HG02885 (cell line): ENCODE data around the gene TRMT10B.
A peak's percentile ranks its signal among the peaks of the same experiment; 100 is the strongest.

ENCODE experiments used
- ATAC-seq: cut with Tn5 transposase; IDR thresholded peaks from one replicate; pipeline ENCODE4 v1.9.1; 2021; ENCODE audit warnings: mild to moderate bottlenecking; ENCODE audit not compliant: unreplicated experiment, poor library complexity

The TRMT10B gene, protein sequence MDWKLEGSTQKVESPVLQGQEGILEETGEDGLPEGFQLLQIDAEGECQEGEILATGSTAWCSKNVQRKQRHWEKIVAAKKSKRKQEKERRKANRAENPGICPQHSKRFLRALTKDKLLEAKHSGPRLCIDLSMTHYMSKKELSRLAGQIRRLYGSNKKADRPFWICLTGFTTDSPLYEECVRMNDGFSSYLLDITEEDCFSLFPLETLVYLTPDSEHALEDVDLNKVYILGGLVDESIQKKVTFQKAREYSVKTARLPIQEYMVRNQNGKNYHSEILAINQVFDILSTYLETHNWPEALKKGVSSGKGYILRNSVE

DNA sequence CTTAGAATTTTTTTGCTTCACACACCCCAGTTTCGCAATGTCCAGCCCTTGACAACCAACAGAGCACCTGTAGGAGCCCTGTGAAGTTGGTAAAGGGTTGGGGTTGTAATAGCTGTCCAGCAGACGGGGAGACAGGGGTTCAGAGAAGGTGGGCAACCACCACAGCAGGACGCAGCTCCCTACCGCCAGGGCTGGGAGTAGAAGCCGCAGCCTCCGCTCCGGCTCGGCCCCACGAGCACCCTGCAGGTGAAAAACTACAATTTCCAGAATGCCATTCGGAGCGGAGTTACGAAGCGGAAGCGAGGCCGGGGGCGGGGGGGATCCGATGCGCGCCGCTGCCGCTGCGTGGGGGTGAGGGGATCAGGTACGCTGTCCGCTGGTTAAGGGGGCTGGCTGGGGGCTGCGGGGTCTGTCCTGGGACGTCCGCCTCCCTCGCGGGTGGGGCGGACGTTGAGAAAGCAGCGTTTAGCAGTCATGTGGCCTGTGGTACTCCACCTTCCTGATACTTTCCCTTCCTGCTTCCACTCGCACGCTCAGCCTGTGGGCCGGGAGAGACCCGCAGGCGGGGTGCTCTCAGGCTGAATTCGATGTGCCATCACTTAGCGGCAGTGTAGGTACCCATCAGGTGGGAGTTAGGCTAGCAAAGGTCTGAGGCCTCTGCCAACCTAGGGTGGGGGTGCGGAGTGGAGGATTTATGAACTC, at the start of gene TRMT10B:
TSS of gene TRMT10B (plus strand) at position 317 of the 702 bp plus-strand sequence. CDS start 8,127 bp downstream, outside the sequence.
- ATAC-seq: peak; percentile 93

DNA sequence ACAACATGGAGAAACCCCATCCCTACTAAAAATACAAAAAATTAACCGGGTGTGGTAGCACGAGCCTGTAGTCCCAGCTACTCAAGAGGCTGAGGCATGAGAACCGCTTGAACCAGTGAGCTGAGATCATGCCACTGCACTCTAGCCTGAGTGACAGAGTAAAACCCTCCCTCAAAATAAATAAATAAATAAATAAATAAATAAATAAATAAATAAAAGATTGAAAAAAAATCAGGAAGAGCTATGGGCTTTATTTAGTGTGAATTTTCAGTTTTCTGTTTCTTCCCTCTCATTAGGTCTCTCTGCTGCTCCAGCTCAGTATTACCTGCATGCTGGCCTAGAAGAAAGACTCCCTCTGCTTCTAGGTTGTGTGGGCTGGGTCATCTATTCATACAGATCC, 47.8 kb upstream of the TRMT10B start:
- no peak for ATAC-seq

DNA sequence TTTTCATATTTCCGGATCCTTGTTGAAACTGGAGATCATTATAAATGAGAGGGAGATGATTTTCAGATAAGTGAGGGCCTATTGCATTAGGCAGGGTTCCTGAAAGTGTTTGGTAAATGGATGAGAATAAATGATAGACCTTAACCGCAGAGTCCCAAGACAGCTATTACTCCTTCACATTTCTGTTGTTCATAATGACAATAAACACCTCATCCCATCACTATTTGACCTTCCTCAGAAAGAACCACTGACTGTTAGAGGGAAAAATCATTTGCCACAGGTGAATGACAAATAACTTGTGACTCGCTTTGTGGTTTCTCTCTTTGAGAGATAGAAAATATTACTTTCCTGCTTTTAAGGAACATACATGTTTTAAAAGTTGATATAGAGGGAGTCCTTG, 47.3 kb upstream of the TRMT10B start:
- no peak for ATAC-seq

GRCh38 chr9:37707748-37708147, 45.9 kb upstream of the TRMT10B start:
- no peak for ATAC-seq

- no peak for ATAC-seq
Measured at GRCh38 chr9:37710046-37710445, 43.6 kb upstream of the TRMT10B start.

GRCh38 chr9:37715260-37715659, 38.3 kb upstream of the TRMT10B start:
- ATAC-seq: no peak

DNA sequence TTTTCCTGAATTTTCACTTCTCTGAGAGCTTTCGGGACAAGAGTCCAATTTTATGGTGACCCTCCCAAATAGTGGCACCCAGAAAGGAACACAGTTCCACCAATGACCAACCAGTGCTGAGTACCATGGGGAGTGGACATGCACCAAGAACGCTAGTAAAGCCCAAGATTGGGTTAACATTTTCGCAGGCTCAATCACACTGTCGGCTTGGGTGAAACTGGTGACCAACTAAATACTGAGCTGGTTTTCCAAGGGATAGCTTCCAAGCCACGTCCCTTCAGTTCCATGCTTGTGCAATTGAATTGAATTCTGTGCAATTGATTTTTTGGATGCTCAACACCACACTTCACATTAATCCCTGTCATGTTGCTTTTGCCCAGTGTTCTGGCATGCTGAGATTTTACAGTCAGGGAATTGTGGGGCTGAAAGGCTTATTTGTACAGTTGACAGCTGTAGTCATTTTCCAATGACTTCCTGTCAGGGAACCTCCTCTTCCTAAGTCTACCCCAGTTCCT, 37.6 kb upstream of the TRMT10B start:
- ATAC-seq: no peak

DNA sequence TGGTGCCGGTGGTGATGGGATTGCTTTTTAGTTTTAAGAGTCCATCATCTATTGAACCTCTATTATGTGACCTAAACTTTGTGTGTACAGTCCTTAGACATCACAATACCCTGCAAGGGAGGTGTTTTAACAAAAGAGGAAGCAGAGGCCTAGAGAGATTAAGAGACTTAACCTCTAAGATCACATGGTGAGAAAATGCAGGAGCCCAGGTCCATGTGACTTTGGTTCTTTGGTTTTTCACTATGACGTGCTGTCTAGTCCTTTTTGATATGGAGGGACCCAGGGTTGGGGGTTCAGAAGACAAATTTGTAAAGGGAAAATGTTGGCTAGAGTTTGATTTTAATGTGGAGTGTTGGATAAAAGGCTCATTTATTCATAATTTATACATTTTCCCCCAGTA, 34.1 kb upstream of the TRMT10B start:
- no peak for ATAC-seq

DNA sequence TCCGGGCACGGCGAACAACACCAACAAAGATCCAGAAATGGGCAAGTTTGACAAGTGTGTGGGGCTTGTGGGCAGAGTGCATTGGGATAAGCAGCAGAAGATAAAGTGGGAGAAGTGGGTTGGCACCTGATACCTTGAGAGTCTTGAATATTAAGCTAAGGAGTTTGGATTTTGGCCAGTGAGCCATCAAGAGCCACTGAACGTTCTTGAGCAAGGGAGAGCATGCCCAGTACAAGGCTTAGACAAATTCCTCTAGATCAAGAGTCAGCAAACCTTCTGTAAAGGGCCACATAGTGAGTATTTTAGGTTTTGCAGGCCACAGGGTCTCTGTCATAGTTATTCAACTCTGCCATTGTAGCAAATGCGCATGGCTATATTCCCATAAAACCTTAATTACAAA, 26.6 kb upstream of the TRMT10B start:
- no peak for ATAC-seq

GRCh38 chr9:37729499-37729898, 24.1 kb upstream of the TRMT10B start:
- ATAC-seq: no peak

- ATAC-seq: no peak
Measured at GRCh38 chr9:37730256-37730655, 23.3 kb upstream of the TRMT10B start.

DNA sequence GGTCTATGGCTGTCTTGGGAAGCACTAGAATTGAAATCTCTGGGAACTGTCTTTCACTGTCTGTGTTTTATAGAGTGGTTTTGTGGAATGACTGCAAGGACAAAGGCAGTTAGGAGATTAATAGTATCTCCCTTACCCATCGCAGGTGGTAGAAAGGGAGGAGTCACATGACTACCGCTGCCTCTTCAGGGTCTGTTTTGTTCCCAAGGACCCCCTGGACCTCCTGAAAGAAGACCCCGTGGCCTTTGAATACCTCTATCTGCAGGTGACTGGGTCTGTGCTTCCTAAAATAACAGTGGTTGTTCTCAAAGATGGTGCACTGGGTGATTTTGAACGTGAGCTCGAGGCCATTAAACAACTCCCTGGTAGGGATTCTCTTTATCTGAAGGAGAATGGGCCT, 22.8 kb upstream of the TRMT10B start:
- no peak for ATAC-seq

DNA sequence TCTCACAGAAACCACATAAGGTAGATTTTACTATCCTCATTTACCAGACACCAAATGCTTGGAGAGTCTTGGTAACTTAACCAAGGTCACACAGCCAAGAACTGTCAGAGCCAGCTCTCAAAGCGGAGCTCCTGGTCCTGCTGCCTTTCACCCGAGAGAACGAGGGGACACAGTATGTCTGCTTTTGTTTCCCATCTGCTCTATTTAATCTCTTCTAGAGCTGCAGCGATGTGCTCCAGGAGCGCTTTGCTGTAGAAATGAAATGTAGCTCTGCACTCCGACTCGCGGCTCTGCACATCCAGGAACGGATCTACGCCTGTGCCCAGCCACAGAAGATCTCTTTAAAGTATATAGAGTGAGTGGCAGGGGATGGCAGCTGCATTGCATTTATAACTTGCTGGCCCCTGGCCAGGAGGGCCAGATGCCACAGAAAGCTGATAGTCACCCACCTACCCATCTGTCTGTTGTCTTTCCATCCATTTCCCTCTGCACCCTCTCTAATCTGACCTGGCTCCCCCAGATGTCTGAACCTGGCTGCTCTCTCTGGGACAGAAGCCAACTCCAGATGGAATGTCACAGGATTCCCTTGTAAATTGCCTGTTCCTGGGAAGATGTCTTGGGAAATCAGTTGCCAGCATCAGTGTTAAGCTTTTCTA, 21.4 kb upstream of the TRMT10B start:
- ATAC-seq: no peak

DNA sequence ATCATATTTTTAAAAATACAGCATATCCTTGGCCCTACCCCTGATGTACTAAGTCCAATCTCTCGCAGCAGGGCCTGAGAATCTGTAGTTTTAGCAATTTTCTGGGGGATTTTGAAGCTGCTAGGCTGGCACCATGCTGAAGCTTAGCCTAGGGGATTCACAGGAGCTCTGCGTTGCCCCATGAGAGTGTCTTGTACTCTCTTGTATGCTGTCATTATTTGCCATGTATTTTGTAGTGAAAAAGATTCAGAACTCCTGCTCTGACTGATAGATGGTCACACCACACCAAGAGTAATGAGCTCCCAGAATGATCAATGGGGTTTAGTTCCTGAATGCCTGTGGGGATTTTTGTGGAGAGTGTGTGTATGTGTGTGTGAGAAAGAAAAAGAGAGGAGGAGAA, 20.7 kb upstream of the TRMT10B start:
- no peak for ATAC-seq

GRCh38 chr9:37739222-37739621, 14.4 kb upstream of the TRMT10B start:
- ATAC-seq: no peak

- ATAC-seq: no peak
Measured at GRCh38 chr9:37740128-37740527, 13.5 kb upstream of the TRMT10B start.

GRCh38 chr9:37740631-37741328, 12.8 kb upstream of the TRMT10B start:
- ATAC-seq: no peak

GRCh38 chr9:37745970-37746369, 7.6 kb upstream of the TRMT10B start:
- no peak for ATAC-seq

- ATAC-seq: no peak
Measured at GRCh38 chr9:37746448-37747270, 6.9 kb upstream of the TRMT10B start.

DNA sequence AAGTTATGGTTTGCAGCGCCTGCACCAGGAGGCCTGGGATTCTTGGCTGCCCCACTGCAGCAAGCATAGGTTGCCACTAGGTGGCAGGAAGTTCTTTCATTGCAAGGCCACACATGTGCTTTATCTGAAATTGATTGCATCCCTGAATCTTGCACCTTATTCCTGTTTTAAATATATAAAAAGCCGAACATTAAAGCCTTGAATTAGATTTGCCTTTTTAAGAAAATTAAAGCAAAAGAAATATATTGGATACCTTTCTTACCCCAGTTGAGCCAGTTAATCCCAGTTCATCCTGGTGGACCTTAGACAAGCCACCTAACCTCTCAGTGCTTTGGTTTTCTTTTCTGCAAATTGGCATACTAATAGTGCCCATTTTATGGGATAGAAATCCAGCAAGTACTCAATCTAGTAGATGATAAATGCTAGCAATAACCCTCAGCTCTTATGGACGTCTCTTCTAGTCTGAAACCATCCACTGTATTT, 6.3 kb upstream of the TRMT10B start:
- peak; percentile 82 for ATAC-seq
